Measurements from ENCODE around the gene PANK4.

Gene PANK4

DNA sequence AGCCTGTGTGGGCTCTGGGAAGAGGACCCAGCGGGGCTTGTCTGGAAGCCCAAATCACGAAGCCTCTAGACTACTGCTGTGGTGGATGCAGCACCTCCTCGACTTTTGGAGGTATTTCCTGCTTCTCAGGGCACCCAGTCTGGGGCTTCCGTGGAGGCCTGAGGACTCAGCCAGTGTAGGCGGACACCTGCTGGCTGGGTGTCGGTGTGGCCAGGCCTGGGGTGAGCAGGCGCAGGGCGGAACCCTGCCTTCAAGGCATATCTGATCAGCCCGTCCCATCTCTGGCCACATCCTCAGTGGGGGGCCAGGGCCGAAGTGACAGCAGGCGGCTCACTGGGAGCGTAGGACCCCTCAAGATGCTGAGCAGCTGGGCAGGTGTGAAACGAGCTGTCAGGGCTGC is 43.4 kb downstream of the PANK4 start:
- in situ Hi-C loops (cut with MboI; ENCODE audit: low sequenced_read_pairs), result no loop called here

DNA sequence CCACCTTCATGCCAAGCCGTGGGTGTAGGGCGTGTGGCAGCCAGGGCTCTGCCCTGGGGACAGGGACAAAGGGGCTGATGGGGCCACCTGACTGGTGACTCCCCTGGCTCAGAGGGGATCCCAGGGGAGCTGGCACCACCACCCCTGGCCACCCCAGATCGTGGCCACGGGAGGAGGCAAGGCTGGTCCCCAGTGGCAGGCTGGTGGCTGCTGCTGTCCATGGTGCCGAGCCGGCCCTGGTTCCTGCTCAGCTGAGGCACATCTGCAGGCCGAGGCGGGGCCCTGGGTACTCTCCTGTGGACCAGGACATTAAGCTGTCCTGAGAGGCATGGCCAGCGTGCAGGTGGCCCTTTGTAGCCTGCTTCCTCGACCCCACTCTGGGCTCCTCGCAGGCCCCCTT is 43.8 kb downstream of the PANK4 start:
- in situ Hi-C loops (cut with MboI; ENCODE audit: low sequenced_read_pairs), result no loop called here

DNA sequence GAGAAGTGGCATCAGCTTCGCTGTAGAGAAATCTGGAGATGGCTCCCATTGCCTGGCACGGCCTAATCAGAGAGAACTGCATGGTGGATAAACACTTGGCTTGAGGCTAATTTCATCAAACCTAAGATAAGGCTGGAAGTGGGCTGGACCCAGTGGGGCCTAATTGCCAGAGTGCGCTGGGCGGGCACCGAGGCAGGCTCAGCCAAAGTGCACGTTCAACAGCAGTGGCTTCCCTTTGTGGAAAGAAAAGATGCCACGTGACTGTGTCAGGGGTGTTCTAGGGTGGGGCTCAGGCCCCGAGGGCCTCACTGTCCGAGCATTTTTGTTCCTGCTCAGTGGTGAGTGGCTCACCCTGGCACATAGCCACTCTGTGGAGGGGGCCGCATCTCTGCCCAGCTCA is 44.5 kb downstream of the PANK4 start:
- in situ Hi-C loops (cut with MboI; ENCODE audit: low sequenced_read_pairs), result no loop called here

DNA sequence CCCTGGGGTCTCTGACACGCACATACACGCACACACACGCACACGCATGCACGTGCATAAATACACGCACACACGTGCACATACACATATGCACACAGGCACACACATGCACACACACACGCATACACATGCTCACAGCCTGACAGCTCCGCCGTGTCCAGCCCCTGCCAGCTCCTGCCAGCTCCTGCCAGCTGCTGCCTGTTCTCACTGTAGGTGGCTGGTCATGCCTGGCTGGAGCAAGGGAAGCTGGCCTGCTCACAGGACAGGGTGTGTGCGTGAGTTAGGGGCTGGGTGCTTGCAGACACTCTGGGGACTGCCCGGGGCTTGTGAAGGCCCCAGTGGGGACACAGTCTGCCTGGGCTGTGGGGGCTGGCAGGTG is 45.4 kb downstream of the PANK4 start:
- in situ Hi-C loops (cut with MboI; ENCODE audit: low sequenced_read_pairs), result no loop called here

DNA sequence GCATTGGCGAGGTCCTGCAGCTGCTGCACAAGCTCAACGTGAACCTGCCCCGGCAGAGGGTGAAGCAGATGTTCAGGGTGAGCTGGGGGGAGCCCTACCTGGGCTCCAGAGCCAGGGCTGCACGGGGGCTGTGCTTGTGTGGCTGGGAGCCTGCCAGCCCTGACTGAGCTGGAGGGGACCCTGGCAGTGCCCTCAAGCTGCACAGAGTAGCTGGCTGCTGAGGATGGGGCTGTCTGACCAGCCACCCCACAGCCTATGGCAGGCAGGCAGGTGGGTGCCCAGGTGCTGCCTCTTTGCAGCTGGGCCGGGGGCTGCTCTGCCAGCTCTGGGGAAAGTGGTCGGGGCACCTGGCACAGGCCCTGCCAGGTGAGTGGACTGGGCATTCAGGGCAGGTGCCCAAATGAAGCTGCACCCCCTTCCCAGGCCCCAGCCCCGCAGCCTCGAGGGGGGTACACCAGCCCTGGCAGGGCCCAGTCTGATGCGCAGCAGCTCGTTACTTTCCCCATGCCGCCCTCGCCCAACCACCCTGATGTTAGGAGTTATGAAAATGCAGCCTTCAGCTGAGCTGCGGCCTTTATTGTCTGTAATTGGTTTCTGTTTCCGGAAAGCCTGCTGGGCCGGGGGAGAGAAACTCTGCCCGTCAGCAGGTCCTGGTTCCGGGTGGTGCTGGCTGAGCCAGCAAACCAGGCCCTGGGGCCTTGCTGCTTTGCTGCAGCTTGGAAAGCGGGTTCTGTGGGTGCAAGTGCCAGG is 46.0 kb downstream of the PANK4 start:
- in situ Hi-C loops (cut with MboI; ENCODE audit: low sequenced_read_pairs), result no loop called here

DNA sequence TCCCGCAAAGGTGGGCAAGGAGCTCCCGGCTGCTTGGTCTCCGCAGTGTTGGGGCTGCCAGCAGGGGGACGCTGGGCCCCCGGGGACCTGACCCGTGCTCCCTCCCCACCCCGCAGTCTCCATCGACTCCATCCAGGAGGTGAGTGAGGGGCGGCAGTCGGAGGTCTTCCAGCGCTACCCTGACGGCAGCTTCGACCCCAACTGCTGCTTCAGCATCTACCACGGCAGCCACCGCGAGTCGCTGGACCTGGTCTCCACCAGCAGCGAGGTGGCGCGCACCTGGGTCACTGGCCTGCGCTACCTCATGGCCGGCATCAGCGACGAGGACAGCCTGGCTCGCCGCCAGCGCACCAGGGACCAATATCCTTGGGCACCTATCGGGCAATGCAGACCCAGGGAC is 46.8 kb downstream of the PANK4 start:
- in situ Hi-C loops (cut with MboI; ENCODE audit: low sequenced_read_pairs), result no loop called here

DNA sequence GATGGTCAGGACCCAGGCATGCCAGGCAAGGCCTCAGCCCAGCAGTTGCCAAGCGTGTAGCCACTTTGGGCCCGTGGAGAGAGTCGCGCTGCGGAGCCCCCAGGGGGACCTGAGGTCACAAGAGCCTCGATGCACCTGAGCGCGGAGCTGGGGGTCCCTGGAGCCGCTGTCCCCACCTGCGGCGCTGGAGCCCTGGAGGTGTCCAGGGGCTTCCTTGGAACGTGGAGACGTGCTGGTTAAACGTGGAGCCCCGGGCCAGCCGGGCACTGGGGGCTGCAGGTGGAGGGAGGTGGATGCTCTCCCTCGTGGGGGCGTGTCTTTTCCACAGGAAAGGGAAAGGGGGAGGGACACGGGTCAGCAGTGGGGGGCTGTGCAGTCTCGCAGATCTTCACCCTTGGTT is 47.2 kb downstream of the PANK4 start:
- in situ Hi-C loops (cut with MboI; ENCODE audit: low sequenced_read_pairs), result no loop called here

DNA sequence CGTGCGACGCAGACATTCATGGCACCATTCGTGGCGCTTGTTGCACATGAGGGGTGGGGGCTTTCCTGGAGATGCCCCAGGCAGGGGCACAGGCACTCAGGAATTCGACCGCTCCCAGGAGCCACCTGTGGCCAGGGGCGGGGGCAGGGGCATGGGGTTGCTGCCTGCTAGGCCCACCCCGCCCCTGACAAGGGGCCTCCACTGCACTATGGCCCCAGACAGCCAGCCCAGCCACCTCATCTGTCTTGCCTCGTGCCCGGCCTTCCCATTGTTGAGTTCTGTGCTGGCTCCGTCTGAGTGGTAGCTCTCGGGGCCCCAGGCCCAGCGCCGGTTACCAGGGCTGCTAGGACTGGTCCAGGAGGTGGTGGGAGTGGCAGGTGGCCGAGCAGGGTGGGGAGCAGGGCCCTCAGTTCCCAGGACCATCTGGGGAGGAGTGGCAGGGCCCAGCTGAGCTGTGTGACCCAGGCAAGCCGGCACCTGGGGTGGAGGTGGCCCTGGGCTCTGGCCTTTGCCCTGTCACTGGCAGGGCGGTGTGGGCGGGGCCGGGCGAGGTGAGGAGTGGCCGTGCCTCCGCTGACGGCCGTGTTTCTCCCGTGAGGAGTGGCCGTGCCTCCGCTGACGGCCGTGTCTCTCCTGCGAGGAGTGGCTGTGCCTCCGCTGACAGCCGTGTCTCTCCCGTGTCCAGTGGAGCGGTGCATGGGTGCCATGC is 48.5 kb downstream of the PANK4 start:
- in situ Hi-C loops (cut with MboI; ENCODE audit: low sequenced_read_pairs), result no loop called here

DNA sequence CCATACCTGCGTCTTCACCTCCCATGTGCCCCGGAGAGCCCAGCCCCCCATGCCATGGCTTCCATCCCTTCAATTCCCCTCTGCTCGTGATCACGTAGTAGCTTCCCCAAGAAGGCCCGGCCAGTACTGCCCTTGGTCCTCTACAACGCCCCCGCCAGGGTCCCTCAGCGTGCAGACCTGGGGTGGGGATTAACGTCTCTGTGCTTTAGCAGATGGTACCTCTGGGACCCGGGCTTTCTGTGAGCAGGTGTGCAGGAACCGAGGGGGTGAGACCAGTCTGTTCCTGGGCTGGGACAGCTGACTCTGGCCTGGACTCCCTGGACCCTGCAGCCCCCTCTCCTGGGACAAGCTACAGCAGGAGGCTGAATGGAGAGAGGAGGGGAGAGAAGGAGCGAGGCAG is 49.1 kb downstream of the PANK4 start:
- in situ Hi-C loops (cut with MboI; ENCODE audit: low sequenced_read_pairs), result no loop called here

DNA sequence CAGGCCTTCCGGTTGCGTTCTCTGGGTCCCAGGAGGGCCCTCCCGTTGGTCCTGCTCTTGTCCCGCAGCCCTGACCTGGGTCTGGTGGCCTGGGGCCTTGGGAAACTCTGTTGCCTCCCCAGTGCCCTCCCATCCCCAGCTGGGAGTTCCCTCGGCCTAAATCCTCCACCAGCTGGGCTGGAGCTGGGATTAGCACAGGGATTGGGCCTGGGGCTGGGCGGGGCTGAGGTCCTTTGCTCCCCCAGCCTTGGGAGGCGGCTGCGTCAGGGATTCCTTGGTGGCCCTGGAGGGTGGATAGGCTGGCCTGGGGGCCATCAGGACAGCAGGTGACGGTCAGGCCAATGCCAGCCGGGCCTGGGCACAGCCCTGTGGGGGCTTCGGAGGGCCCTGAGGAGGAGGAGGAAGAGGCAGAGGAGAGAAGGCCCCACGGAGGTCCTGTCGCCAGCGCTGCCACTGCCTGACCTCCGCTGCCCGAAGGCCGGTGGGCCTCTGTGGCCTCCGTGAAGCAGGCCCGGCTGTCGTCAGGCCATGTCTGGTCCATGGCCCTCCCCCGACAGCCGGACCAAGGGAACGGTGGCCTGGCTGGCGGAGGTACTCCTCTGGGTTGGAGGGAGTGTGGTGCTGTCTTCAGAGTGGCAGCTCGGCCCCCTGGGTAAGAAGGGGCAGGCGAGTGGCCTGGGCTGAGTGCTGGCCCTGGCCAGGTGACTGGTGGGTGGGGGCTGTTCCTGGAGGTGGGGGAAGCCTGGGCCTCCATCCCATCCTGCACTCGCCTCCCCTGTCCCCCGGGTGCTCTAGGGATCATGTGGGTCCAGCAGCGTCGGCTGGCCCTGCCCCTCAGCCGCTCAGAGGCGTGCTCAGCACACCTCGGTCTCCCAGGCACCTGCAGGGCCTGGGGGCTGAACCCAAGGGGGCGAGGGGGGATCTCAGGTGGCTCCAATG is 50.1 kb downstream of the PANK4 start, which contains the start of gene PLCH2:
TSS of gene PLCH2 (plus strand) at position 229 of the 939 bp plus-strand sequence. CDS start at position 529, 300 bp downstream.
- in situ Hi-C loops (cut with MboI; ENCODE audit: low sequenced_read_pairs), result no loop called here

DNA sequence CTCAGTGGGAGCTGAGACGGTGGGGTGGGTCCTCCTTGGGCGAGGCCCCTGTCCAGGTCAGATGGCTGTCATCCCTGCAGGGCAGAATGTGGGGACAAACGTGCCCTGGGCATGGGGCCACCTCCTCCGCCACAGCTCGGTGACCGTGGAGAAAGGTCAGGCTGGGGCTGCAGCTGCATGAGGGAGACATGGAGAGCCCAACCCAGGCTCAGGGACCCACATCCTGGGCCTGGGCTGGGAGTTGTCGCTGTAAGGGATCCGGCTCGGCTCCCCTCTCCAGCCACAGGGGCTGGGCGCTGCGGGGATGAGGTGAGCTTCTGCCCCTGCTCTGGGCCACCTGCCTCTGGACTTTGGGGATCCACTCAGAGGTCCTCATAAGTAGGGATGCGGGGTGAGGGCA is 50.8 kb downstream of the PANK4 start:
- in situ Hi-C loops (cut with MboI; ENCODE audit: low sequenced_read_pairs), result no loop called here

DNA sequence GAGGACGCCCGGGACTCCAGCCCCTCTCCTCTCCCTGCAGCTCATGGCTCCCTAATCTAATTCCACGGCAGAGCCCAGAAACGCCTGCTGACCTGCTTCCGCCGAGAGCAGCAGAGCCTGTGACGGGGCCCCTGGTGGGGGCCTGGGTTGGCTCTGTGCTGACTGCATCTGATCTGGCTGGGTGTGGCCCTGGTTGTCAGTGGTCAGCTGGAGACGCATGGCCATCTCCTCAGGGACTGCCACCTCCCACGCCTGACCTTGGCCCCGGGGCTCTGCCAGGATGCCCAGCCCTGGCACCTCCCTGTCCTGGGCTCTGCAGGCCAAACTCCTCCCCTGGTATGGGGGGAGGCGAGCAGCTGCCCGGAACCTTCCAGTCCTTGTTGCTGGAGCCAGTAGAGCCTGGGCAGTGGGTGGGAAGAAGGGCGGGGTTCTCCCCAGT is 51.4 kb downstream of the PANK4 start:
- in situ Hi-C loops (cut with MboI; ENCODE audit: low sequenced_read_pairs), result no loop called here

DNA sequence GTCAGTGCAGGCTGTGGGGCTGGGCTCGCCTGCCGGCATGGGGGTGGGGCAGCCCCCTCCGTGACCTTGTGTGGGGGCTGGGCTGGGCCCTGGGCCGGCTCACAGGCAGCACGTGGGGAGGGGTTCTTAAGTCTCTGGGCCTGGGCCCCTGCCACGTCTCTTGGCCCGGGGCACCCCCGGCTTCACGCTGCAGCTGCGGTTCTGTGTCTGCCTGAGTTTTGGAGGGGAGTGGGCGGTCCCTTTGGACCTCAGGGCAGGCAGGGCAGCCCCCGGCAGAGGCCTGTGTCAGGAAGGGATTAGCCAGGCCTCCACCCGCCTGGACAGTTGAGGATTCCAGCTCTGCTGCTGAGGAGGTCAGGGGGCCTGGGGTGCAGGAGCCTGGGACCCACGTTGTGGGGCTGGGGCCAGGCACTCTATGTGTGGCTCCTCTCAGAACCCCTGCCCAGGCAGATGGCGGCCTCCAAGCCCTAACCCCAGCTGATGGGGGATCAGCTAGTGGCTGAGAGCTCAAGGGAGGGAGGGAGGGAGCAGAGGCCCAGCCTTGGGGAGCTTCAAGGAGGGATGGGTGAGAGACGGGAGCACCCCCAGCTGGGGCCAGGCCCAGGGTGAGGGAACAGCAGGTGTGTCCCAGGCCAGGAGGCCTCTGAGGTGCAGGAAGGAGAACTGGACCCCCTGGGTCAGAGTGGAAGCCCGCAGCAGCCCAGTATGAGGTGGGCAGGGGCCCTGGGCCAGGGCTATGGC is 52.1 kb downstream of the PANK4 start:
- in situ Hi-C loops (cut with MboI; ENCODE audit: low sequenced_read_pairs), result no loop called here

DNA sequence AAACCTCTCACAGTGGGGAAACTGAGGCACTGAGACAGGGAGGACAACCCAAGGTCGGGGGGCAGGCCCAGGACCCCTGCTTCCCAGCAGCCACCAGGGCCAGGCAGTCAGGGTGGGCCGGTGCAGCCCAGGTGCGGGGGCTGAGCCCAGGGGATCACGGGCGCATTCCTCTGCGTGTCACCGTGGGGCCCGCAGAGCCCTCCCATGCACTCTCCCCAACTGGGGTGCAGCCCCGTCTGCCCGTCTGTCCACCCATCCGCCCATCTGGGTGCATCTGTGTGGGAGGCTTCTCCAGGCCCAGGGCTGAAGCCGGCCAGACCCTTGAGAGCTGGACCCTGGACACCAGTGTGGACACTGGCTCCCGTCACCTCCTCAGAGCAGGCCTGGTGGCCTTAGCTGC is 53.2 kb downstream of the PANK4 start:
- in situ Hi-C loops (cut with MboI; ENCODE audit: low sequenced_read_pairs), result no loop called here

DNA sequence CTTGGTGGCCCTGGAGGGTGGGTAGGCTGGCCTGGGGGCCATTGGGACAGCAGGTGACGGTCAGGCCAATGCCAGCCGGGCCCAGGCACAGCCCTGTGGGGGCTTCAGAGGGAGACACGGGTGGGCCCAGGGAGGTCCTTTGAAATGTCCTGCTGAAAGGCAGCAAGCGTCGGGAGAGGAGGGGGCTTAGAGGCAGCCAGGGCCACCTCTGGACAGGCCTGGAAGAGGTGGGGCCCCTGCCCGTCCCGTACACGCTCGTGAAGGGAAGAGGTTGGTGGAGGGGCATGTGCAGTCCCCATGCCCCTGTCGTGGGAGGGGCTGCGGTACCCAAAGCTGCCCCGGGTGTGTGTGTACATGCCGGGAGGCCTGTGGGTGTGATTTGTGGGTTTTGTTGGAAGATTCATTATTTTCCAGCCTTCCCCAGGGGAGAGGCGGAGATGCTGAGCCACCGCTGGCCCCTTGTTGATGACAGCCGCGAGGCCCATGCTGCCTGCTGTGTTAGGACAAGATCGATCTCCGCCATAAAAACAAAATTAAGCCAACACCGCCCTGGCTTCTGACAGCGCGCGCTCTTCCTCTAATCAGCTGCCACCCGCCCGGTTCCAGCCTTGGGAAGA is 53.7 kb downstream of the PANK4 start:
- in situ Hi-C loops (cut with MboI; ENCODE audit: low sequenced_read_pairs), result no loop called here

DNA sequence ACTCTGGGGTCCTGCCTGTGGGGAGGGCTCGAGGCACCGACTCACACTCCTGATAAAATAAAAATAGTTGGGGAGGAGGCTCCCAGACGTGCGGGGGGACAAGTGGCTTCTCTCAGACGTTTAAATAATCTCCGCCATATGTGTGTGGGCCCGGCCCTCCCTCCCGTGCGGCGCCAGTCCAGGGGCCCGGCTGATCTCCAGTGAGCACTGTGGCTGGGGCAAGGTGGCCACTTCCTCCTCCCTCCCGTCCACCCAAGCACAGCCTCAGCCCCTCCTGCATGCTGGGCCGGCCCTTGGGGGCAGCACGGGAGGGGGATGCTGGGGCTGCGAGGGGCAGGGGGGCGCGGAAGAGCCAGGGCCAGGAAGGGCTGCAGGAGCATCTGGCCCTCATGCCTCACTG is 54.3 kb downstream of the PANK4 start:
- in situ Hi-C loops (cut with MboI; ENCODE audit: low sequenced_read_pairs), result no loop called here

DNA sequence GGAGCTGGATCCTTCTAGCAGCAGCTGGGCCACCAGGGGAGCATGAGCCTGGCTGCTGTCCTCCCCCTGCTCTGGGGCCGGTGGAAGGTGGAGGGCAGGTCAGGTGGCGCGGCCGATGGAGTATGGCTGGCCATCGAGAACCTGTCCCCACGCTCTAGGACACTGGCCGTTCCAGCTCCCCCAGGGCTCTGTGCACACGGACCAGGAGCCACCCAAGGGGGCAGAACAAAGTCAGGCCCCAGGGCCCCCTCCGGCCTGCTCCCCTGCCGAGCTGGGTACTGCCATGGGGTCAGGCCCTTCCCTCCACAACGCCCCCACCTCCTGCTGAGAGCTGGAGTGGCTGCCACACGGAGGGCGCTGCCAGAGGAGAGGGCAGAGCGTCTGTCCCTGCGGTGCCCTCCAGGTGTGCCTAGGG is 54.8 kb downstream of the PANK4 start:
- in situ Hi-C loops (cut with MboI; ENCODE audit: low sequenced_read_pairs), result no loop called here

DNA sequence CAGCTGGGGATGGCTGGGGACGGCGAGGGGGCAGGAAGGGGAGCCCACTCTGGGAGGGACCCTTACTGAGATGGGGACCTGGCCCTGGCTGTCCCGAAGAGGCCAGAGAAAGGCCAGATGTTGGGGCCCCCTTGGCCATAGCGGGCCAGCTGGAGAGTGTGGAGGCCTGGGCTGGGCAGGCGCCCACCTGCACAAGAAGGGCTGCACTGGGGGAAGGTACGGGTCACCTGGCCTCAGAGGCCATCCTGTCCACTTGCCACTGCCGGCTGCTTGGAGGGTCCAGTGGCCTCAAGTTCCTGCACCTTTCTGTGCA is 55.3 kb downstream of the PANK4 start:
- in situ Hi-C loops (cut with MboI; ENCODE audit: low sequenced_read_pairs), result no loop called here

DNA sequence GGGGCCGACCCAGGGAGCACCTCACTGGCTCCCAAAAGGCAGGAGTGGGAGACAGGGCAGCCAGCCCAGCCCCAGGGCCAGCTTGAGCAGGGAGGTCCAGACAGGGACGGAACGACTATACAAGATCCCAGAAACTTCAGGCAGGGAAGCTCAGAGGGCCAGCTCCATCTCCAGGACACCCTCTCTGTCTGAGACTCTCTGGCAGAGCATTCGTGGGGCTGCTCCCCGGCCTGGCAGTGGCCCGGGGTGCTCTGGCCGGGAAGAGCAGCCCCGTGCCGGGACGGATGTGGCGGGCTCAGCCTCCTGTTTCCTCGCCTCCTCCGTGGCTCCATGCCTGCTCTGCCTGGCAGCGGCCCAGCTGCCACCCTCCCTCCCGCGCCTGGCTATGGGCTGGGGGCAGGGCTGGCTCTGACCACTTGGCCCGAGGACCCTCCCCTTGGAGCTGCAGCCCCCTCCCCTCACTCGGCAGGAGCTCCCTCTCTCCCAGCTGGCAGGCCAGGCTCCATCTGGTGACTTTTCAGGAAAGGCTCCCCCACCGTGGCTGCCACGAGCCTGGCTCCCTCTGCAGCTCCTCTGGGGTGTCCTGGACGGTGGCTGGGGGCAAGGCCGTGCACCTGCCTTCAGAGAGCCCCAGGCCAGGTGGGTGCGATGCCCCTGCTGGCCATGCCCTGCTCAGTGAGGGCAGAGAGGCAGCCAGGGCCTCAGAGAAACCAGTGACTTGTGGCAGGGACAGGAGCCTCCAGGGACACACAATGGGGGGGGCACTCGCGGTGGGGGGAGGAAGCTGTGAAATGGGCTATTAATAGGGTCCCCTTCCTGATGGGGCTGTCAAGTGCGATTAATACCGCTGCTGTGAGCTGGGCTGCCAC is 55.9 kb downstream of the PANK4 start:
- in situ Hi-C loops (cut with MboI; ENCODE audit: low sequenced_read_pairs), result no loop called here
